ACHN (cell line): ENCODE measurements around the gene PNP.

Experiments
- DNase-seq: peaks from one replicate; pipeline ENCODE4 v3.0.0-alpha.2; 2015
- in situ Hi-C: cut with HindIII; loops from 2 replicates; pipeline ENCODE4 v1.10.0; 2017; ENCODE audit warnings: low sequenced_read_pairs, low pct_ligation_motif_present, low pct_unique_long_range_greater_than_20kb

Gene PNP

GRCh38 chr14:20516921-20517320, 47.7 kb downstream of the PNP start:
- in situ Hi-C loops, result no loop called here
- DNase-seq, result no peak

- in situ Hi-C loops, result no loop called here
- no peak for DNase-seq
Observed at GRCh38 chr14:20522332-20522731, 53.1 kb downstream of the PNP start.

GRCh38 chr14:20524027-20524426, 54.8 kb downstream of the PNP start:
- no peak for DNase-seq

More at GRCh38 chr14:20524027-20524426, 54.8 kb downstream of the PNP start:
- in situ Hi-C loops, result no loop called here
